Endothelial cell of umbilical vein (primary cell): ENCODE measurements around the gene TEC. TPM values are rescaled to one million over a fixed set of nuclear protein-coding genes. Genes with fewer than 3 reads are reported as not detected.
"Not testable (repeated sequence)": the region's sequence is repeated elsewhere in the genome, so short reads cannot be mapped to it uniquely, and the experiment has no call there.

Source experiments
- BruUV-seq: library from RNA; stranded (reverse); fragments of 400-500 nt; replicated peaks from 2 replicates; lab custom pipeline; 2021; lab: Mats Ljungman, UMichigan
- CTCF ChIA-PET: fragments of 300-600, 350-600 bp; sonication (Branson Sonifier 250); formaldehyde crosslinking; loops from one replicate; lab custom pipeline; 2021; ENCODE audit warnings: antibody characterized with exemption, inconsistent platforms; lab: Charles Lee
- POLR2A ChIA-PET: fragments of 300-600, 350-600 bp; sonication (Branson Sonifier 250); formaldehyde crosslinking; loops from one replicate; lab custom pipeline; 2021; ENCODE audit warnings: antibody characterized with exemption, inconsistent platforms; lab: Charles Lee
- DNase-seq: peaks from one replicate; pipeline ENCODE4 v3.0.0-alpha.2; 2011; ENCODE audit warnings: low read depth, low spot score
- FAIRE-seq: peaks from 2 replicates; lab custom pipeline; 2011; peaks lifted over from hg19 to GRCh38; lab: Jason Lieb, UNC
- H2AFZ ChIP-seq: 2 replicates; pipeline ENCODE4 v1.6.0; 2012; ENCODE audit warnings: low read depth, low read length, control low read depth, inconsistent platforms
- H3K27ac ChIP-seq: 2 replicates; pipeline ENCODE4 v1.5.1; 2011; ENCODE audit warnings: low read depth, mild to moderate bottlenecking, control low read depth, low read length, moderate library complexity; ENCODE audit not compliant: insufficient read depth
- H3K27me3 ChIP-seq, 2 experiments: 2 replicates each; pipeline versions ENCODE4 v1.6.0 to v1.6.1; 2011; ENCODE audit warnings: low read length in 2 of 2, mixed read lengths in 1 of 2; ENCODE audit not compliant: control insufficient read depth in 2 of 2, insufficient read depth in 2 of 2
- H3K36me3 ChIP-seq, 2 experiments: 2 replicates in 1 of 2; 3 replicates in 1 of 2; pipeline ENCODE4 v1.5.1; 2011; ENCODE audit warnings: low read length in 2 of 2, mild to moderate bottlenecking in 1 of 2, moderate library complexity in 1 of 2; ENCODE audit not compliant: control insufficient read depth in 2 of 2, insufficient read depth in 2 of 2; ENCODE audit errors: extremely low read depth in 1 of 2
- H3K4me1 ChIP-seq: 3 replicates; pipeline ENCODE4 v1.5.1; 2011; ENCODE audit warnings: mild to moderate bottlenecking, low read length; ENCODE audit not compliant: control insufficient read depth, insufficient read depth; ENCODE audit errors: extremely low read depth
- H3K4me2 ChIP-seq: 2 replicates; pipeline ENCODE4 v1.6.1; 2011; ENCODE audit warnings: low read length, control low read depth, mixed read lengths; ENCODE audit not compliant: insufficient read depth
- H3K4me3 ChIP-seq, 3 experiments: fragments of 200-600 bp in 1 of 3; sonication (generic), shearing (Covaris generic) in 1 of 3; replicated peaks in 1 of 3; 2 replicates each; pipeline ENCODE4 v1.5.1; 2011 to 2016; ENCODE audit warnings: control low read depth in 3 of 3, low read length in 3 of 3, mild to moderate bottlenecking in 2 of 3, inconsistent platforms in 1 of 3, low read depth in 1 of 3, moderate library complexity in 1 of 3; ENCODE audit not compliant: insufficient read depth in 1 of 3
- H3K79me2 ChIP-seq: 2 replicates; pipeline ENCODE4 v1.6.0; 2012; ENCODE audit warnings: low read length, inconsistent platforms; ENCODE audit not compliant: control insufficient read depth, insufficient read depth
- H3K9ac ChIP-seq: replicated peaks from 2 replicates; pipeline ENCODE3; 2011; ENCODE audit warnings: low read length, control low read depth; ENCODE audit not compliant: insufficient read depth; ENCODE audit errors: extremely low read depth
- H3K9me1 ChIP-seq: replicated peaks from 3 replicates; pipeline ENCODE4 v1.6.0; 2011; ENCODE audit warnings: mild to moderate bottlenecking, low read length; ENCODE audit not compliant: control insufficient read depth, insufficient read depth; ENCODE audit errors: extremely low read depth
- H3K9me3 ChIP-seq: replicated peaks from 2 replicates; pipeline ENCODE4 v1.5.1; 2012; ENCODE audit warnings: low read length, inconsistent platforms; ENCODE audit not compliant: control insufficient read depth, insufficient read depth
- H4K20me1 ChIP-seq: replicated peaks from 2 replicates; pipeline ENCODE3; 2011; ENCODE audit warnings: mild to moderate bottlenecking, low read length; ENCODE audit not compliant: control insufficient read depth, insufficient read depth; ENCODE audit errors: extremely low read depth
- GATA2 ChIP-seq: IDR thresholded peaks from 2 replicates; pipeline ENCODE4 v1.7.0; 2011; ENCODE audit warnings: low read depth, mild to moderate bottlenecking, moderate library complexity, mixed read lengths, low read length; ENCODE audit not compliant: insufficient read length, insufficient read depth
- dilution Hi-C: fragments of 300-500 bp; cut with MboI; formaldehyde crosslinking; loops from one replicate; pipeline ENCODE4 v1.15.0; 2019; ENCODE audit warnings: low sequenced_read_pairs; ENCODE audit not compliant: extremely low pct_ligation_motif_present
- intact Hi-C: fragments of 100-400 bp; cut with micrococcal nuclease; formaldehyde crosslinking; loops from one replicate; pipeline ENCODE4 v1.10.0; 2022
- polyA plus RNA-seq, 4 experiments: library from polyadenylated mRNA; depleted of rRNA in 3 of 4; stranded (reverse) in 3 of 4; unstranded in 1 of 4; fragments of >200 nt; gene quantifications; 2 replicates each; pipeline versions ENCODE4 v1.2.1 to v1.2.3, GENCODE V29; 2011 to 2012; ENCODE audit warnings: missing spikeins in 1 of 4
- total RNA-seq: library from RNA; stranded (reverse); gene quantifications from 2 replicates; pipeline ENCODE4 v1.2.3, GENCODE V29; 2021
- TF ChIP-seq, protein P1 (sequence below), 2 donors: IDR thresholded peaks; 1 replicate in 1 of 2; 2 replicates in 1 of 2; pipeline ENCODE4 v1.5.1; 2011; ENCODE audit warnings: low read length in 2 of 2, mild to moderate bottlenecking in 2 of 2, moderate library complexity in 2 of 2, control low read depth in 1 of 2, inconsistent platforms in 1 of 2, low read depth in 1 of 2; ENCODE audit not compliant: insufficient read depth in 1 of 2; ENCODE audit errors: extremely low read depth in 1 of 2

Gene TEC
- total and polyA plus RNA-seq, 2 donors (not counting 3 experiments of a cell fraction or from before 2014, with no cell fraction given), result 0.08 to 0.86 TPM

DNA sequence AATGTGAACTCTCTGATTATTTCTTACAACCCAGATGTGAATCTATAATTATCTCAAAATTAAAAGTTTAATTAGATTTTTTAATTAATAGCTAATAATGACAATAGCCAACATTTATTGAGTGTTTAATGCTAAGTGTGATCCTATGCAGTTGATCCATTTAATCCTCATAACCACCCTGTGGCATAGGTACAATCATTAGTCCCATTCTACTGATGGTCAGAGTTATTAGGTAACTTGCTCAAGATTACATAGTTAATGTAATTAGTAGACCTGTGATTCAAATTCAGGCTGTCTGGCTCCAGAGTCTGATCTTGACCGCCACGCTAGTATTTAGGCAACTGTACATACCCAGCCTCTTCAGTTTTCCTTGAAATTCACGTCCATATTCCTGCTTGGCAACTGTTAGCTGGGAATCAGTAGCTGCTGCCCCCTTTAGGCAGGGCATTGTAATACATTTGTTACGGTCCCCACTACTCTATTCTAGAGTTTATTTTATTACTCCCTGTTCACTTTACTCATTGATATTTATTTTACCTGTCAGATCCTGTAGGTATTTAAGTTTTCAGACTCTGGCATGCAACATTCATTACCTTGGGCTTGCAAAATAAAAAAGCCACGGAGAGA is 20.6 kb upstream of the TEC start:
- BruUV-seq, result no TSS peak
- Histone ChIP-seq H3K4me1 (no peaks in the 10 kb centered on the region), H2AFZ (no peak overlapping the region), H3K27ac (no peak overlapping the region), H3K27me3 (peaks cover 5 to 9% of the 10 kb centered on the region in 2 experiments), H3K9ac (no peak overlapping the region), H3K9me3 (no peaks in the 10 kb centered on the region), H3K9me1 (no peaks in the 10 kb centered on the region), H4K20me1 (no peaks in the 10 kb centered on the region), H3K4me2 (no peak overlapping the region), H3K79me2 (no peaks in the 10 kb centered on the region), H3K4me3 (no peak overlapping the region), H3K36me3 (no peaks in the 10 kb centered on the region)
- FAIRE-seq (no peak), DNase-seq (peak; percentile 22)
- POLR2A ChIA-PET, result no interaction called here
- intact Hi-C loops (loop anchor here (1.0 to 5.0 kb wide), 2 partner anchors 148 to 163 kb away; no protein-coding TSS in a partner anchor), dilution Hi-C loops (no loop called here)
- CTCF ChIA-PET, result interaction anchor here (0.6 to 1.9 kb wide), 12 partner anchors 9 to 144 kb away, joined by 3 to 12 read pairs (median 5); no protein-coding TSS in a partner anchor
- TF ChIP-seq, protein P1, sequence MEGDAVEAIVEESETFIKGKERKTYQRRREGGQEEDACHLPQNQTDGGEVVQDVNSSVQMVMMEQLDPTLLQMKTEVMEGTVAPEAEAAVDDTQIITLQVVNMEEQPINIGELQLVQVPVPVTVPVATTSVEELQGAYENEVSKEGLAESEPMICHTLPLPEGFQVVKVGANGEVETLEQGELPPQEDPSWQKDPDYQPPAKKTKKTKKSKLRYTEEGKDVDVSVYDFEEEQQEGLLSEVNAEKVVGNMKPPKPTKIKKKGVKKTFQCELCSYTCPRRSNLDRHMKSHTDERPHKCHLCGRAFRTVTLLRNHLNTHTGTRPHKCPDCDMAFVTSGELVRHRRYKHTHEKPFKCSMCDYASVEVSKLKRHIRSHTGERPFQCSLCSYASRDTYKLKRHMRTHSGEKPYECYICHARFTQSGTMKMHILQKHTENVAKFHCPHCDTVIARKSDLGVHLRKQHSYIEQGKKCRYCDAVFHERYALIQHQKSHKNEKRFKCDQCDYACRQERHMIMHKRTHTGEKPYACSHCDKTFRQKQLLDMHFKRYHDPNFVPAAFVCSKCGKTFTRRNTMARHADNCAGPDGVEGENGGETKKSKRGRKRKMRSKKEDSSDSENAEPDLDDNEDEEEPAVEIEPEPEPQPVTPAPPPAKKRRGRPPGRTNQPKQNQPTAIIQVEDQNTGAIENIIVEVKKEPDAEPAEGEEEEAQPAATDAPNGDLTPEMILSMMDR (IDR thresholded peaks at IDR 0.05; ENCODE audit: extremely low read depth in 1 of 2, insufficient read depth in 1 of 2, low read depth in 1 of 2, low read length in 2 of 2), result peak; percentile 55 to 68
- no peak for TF ChIP-seq GATA2

DNA sequence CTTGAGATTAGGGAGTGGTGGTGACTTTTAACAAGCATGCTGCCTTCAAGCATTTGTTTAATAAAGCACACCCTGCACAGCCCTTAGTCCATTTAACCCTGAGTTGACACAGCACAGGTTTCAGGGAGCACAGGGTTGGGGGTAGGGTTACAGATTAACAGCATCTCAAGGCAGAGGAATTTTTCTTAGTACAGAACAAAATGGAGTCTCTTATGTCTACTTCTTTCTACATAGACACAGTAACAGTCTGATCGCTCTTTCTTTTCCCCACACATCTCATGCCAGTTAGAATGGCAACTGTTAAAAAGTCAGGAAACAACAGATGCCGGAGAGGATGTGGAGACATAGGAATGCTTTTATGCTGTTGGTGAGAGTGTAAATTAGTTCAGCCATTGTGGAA is 16.4 kb upstream of the TEC start:
- H3K4me3 ChIP-seq, H3K4me1 ChIP-seq, H2AFZ ChIP-seq, dilution Hi-C loops, POLR2A ChIA-PET, H3K27ac ChIP-seq, H3K36me3 ChIP-seq, BruUV-seq, DNase-seq, FAIRE-seq, H3K9ac ChIP-seq, H3K79me2 ChIP-seq, H3K9me3 ChIP-seq, H4K20me1 ChIP-seq, H3K27me3 ChIP-seq, H3K9me1 ChIP-seq, intact Hi-C loops, H3K4me2 ChIP-seq, CTCF ChIA-PET: not testable (repeated sequence)

DNA sequence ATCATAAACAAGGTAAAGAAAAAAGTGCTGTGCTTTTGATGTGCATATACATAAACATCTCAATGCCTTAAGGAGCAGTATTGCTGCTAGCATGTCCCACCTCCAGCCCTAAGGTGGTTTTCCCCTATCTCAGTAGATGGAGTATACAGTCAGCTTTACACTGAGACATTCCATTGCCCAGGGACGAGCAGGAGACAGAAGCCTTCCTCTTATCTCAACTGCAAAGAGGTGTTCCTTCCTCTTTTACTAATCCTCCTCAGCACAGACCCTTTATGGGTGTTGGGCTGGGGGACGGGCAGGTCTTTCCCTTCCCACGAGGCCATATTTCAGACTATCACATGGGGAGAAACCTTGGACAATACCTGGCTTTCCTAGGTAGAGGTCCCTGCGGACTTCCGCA is 16.0 kb upstream of the TEC start:
- dilution Hi-C loops, H3K27me3 ChIP-seq, H4K20me1 ChIP-seq, POLR2A ChIA-PET, FAIRE-seq, H3K36me3 ChIP-seq, H3K4me3 ChIP-seq, H3K9ac ChIP-seq, H3K4me2 ChIP-seq, H3K27ac ChIP-seq, DNase-seq, H2AFZ ChIP-seq, H3K4me1 ChIP-seq, H3K9me1 ChIP-seq, H3K9me3 ChIP-seq, H3K79me2 ChIP-seq, BruUV-seq, CTCF ChIA-PET, intact Hi-C loops: not testable (repeated sequence)
